GM21825 (cell line): ENCODE data around the gene MED9.

Experiments used
- ATAC-seq: cut with Tn5 transposase; IDR thresholded peaks from one replicate; pipeline ENCODE4 v1.9.1; 2021; ENCODE audit warnings: mild to moderate bottlenecking, moderate library complexity; ENCODE audit not compliant: unreplicated experiment

The MED9 gene

GRCh38 chr17:17514993-17515933, 38.5 kb downstream of the MED9 start:
- ATAC-seq, result no peak

GRCh38 chr17:17515934-17516930, 39.4 kb downstream of the MED9 start:
- ATAC-seq, result no peak

- no peak for ATAC-seq
These were observed 40.3 kb downstream of the MED9 start for GRCh38 chr17:17516941-17517720.

- ATAC-seq, result no peak
These were observed 41.2 kb downstream of the MED9 start for GRCh38 chr17:17518014-17518413.

- ATAC-seq, result no peak
These were observed 42.2 kb downstream of the MED9 start for GRCh38 chr17:17518951-17519350.

GRCh38 chr17:17519886-17520285, 43.1 kb downstream of the MED9 start:
- ATAC-seq, result no peak

- ATAC-seq, result no peak
These were observed 43.9 kb downstream of the MED9 start for GRCh38 chr17:17520599-17521232.

GRCh38 chr17:17523001-17523730, 46.4 kb downstream of the MED9 start:
- ATAC-seq, result no peak

- no peak for ATAC-seq
These were observed 47.1 kb downstream of the MED9 start for GRCh38 chr17:17523731-17524490.

- no peak for ATAC-seq
These were observed 48.5 kb downstream of the MED9 start for GRCh38 chr17:17525311-17525710.

- no peak for ATAC-seq
These were observed 49.2 kb downstream of the MED9 start for GRCh38 chr17:17525956-17526355.

GRCh38 chr17:17526369-17526768, 49.6 kb downstream of the MED9 start:
- ATAC-seq, result no peak

GRCh38 chr17:17527534-17527933, 50.7 kb downstream of the MED9 start:
- no peak for ATAC-seq

- no peak for ATAC-seq
These were observed 51.2 kb downstream of the MED9 start for GRCh38 chr17:17527956-17528500.

GRCh38 chr17:17528696-17529652, 52.2 kb downstream of the MED9 start:
- no peak for ATAC-seq

- ATAC-seq, result no peak
These were observed 54.4 kb downstream of the MED9 start for GRCh38 chr17:17531156-17531555.

GRCh38 chr17:17532991-17533390, 56.2 kb downstream of the MED9 start:
- no peak for ATAC-seq
